Epithelial cell of esophagus (primary cell): ENCODE results near the gene NECAB2.
A peak's percentile ranks its signal among the peaks of the same experiment; 100 is the strongest.

Experiments
- DNase-seq: peaks from one replicate; pipeline ENCODE4 v3.0.0; 2010; ENCODE audit warnings: low read depth
- H3K4me3 ChIP-seq: 2 replicates; pipeline ENCODE4 v1.5.1; 2011; ENCODE audit warnings: mild to moderate bottlenecking, low read length, control low read depth
- CTCF ChIP-seq: IDR thresholded peaks from 2 replicates; pipeline ENCODE4 v1.5.1; 2011; ENCODE audit warnings: low read depth, mild to moderate bottlenecking, low read length, control low read depth, inconsistent platforms; ENCODE audit not compliant: insufficient read depth; ENCODE audit errors: missing control alignments

The NECAB2 gene

GRCh38 chr16:84007520-84007919 lies 39.5 kb downstream of the NECAB2 start:
- no peak overlapping the region for H3K4me3 ChIP-seq
- TF ChIP-seq CTCF: no peak
- no peak for DNase-seq

- TF ChIP-seq CTCF: no peak
- H3K4me3 ChIP-seq: no peak overlapping the region
- no peak for DNase-seq
These were observed 39.9 kb downstream of the NECAB2 start for GRCh38 chr16:84007965-84008364.

GRCh38 chr16:84009282-84009681 lies 41.2 kb downstream of the NECAB2 start:
- TF ChIP-seq CTCF: no peak
- no peak overlapping the region for H3K4me3 ChIP-seq
- DNase-seq: no peak

GRCh38 chr16:84013787-84014569 lies 45.9 kb downstream of the NECAB2 start:
- H3K4me3 ChIP-seq: no peak overlapping the region
- DNase-seq: peak; percentile 95
- no peak for TF ChIP-seq CTCF

- no peak for DNase-seq
- TF ChIP-seq CTCF: no peak
- no peak overlapping the region for H3K4me3 ChIP-seq
These were observed 46.7 kb downstream of the NECAB2 start for GRCh38 chr16:84014570-84015327.

- no peak for DNase-seq
- no peak overlapping the region for H3K4me3 ChIP-seq
- no peak for TF ChIP-seq CTCF
These were observed 47.4 kb downstream of the NECAB2 start for GRCh38 chr16:84015399-84015798.

- no peak for TF ChIP-seq CTCF
- no peak overlapping the region for H3K4me3 ChIP-seq
- no peak for DNase-seq
These were observed 48.4 kb downstream of the NECAB2 start for GRCh38 chr16:84016477-84016876.
